Spinal cord (tissue), 10 donors: ENCODE results near the gene DDX25. TPM values are rescaled to one million over a fixed set of nuclear protein-coding genes. Genes with fewer than 3 reads are reported as not detected.

Experiments
- DNase-seq, 6 donors: peaks; one replicate each; pipeline versions ENCODE4 v3.0.0 to v3.0.0-alpha.2; 2013 to 2015; ENCODE audit warnings: low spot score in 6 of 6, low read depth in 4 of 6
- H3K27ac ChIP-seq: one replicate; pipeline ENCODE4 v1.5.1; 2013; ENCODE audit warnings: low read depth, low read length, control low read depth
- H3K27me3 ChIP-seq: one replicate; pipeline ENCODE4 v1.6.1; 2013; ENCODE audit warnings: low read length; ENCODE audit not compliant: control insufficient read depth, insufficient read depth
- H3K36me3 ChIP-seq: one replicate; pipeline ENCODE4 v1.6.1; 2013; ENCODE audit warnings: low read length; ENCODE audit not compliant: control insufficient read depth, insufficient read depth
- H3K4me1 ChIP-seq: one replicate; pipeline ENCODE4 v1.6.1; 2013; ENCODE audit warnings: low read length; ENCODE audit not compliant: control insufficient read depth, insufficient read depth
- H3K4me3 ChIP-seq: one replicate; pipeline ENCODE4 v1.5.1; 2013; ENCODE audit warnings: low read depth, low read length, control low read depth
- H3K9me3 ChIP-seq: one replicate; pipeline ENCODE4 v1.6.1; 2013; ENCODE audit warnings: low read length; ENCODE audit not compliant: control insufficient read depth, insufficient read depth
- WGBS: methylation state at CpG from one replicate; pipeline ENCODE4 v1.1.5; 2013; ENCODE audit warnings: missing lambda C conversion rate; ENCODE audit not compliant: insufficient coverage; 5-methylcytosine and 5-hydroxymethylcytosine counted together
- polyA plus RNA-seq, 2 donors: library from polyadenylated mRNA; unstranded; fragments of 120-200 nt; gene quantifications; one replicate each; pipeline ENCODE4 v1.2.1, GENCODE V29; 2013; ENCODE audit not compliant: insufficient read length in 2 of 2
- total RNA-seq, 2 donors: library from RNA; depleted of rRNA in 1 of 2; stranded (reverse); fragments of 120-200 nt in 1 of 2; fragments of >200 nt in 1 of 2; gene quantifications; one replicate each; pipeline versions ENCODE4 v1.2.3 to v1.2.4, GENCODE V29; 2013 to 2014
- donor health status: healthy.

The DDX25 gene
- total and polyA plus RNA-seq, 4 donors, result 13.6 to 42.3 (median 26.8) TPM

DNA sequence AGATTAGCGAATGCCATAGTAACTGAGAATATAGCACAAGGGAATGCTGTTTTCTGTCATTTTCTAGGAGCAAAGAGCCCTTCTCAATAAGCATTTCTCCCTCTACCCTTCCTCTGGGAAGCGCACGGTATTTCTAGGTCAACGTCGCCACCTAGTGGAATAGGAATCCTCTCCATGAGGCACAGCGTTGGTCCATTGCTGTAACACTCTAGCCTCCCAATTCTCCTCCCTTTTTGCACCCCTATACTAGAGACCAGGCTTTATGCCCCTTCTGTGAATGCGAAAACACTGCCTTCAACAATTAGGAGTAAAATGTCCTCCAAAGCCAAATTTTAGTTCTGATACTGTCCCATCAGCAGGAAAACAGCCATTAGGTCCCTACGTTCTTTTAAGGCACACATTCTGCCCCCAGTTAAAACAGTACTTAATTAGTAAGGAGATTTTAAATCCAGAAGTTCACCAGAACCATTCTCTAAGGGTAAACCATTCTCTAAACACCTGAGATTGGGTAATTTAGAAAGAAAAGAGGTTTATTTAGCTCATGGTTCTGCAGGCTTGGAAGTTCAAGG lies 29.7 kb upstream of the DDX25 start:
- Histone ChIP-seq H3K27ac (no peak overlapping the region), H3K4me3 (peak overlapping the region; percentile 6), H3K4me1 (peaks cover 4% of the 10 kb centered on the region), H3K27me3 (no peaks in the 10 kb centered on the region), H3K9me3 (no peaks in the 10 kb centered on the region), H3K36me3 (no peaks in the 10 kb centered on the region)
- 0% methylated on average over 7 of the region's 8 CpGs for WGBS
- peak; percentile 63 to 96 (median 74) for DNase-seq

GRCh38 chr11:125881291-125881690 lies 23.0 kb upstream of the DDX25 start:
- DNase-seq, result no peak
- 80% methylated on average over 1 of the region's 1 CpG for WGBS
- H3K36me3 ChIP-seq, result no peaks in the 10 kb centered on the region
- no peaks in the 10 kb centered on the region for H3K27me3 ChIP-seq
- H3K9me3 ChIP-seq, result no peaks in the 10 kb centered on the region
- H3K4me3 ChIP-seq, result no peak overlapping the region
- no peaks in the 10 kb centered on the region for H3K4me1 ChIP-seq
- H3K27ac ChIP-seq, result no peak overlapping the region

DNA sequence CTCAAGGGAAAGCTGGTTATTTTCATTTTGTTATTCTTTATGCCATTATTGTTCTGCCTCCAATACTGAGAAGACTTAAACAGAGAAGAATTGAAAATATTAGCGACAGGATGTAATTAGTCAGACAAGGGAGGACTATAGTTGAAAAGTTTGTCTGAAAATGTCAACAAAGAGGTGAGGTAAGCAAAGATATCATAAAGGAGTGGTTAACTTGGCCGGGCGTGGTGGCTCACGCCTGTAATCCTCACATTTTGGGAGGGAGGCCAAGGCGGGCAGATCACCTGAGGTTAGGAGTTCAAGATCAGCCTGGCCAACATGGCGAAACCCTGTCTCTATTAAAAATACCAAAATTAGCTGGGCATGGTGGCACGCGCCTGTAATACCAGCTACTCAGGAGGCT lies 20.9 kb upstream of the DDX25 start:
- Histone ChIP-seq H3K27me3 (no peaks in the 10 kb centered on the region), H3K36me3 (no peaks in the 10 kb centered on the region), H3K27ac (no peak overlapping the region), H3K4me1 (peaks cover 11% of the 10 kb centered on the region), H3K9me3 (no peaks in the 10 kb centered on the region), H3K4me3 (no peak overlapping the region)
- WGBS, result 84% methylated on average over 8 of the region's 8 CpGs
- DNase-seq, result no peak

GRCh38 chr11:125886997-125887372 lies 17.3 kb upstream of the DDX25 start:
- no peaks in the 10 kb centered on the region for H3K9me3 ChIP-seq
- H3K4me1 ChIP-seq, result peaks cover 13% of the 10 kb centered on the region
- H3K27me3 ChIP-seq, result no peaks in the 10 kb centered on the region
- DNase-seq, result peak in 4 of 6 donors; percentile 15 to 71 (median 43)
- H3K36me3 ChIP-seq, result no peaks in the 10 kb centered on the region
- WGBS, result 25% methylated on average over 24 of the region's 24 CpGs
- peak overlapping the region; percentile 92 for H3K27ac ChIP-seq
- peak overlapping the region; percentile 85 for H3K4me3 ChIP-seq

GRCh38 chr11:125887373-125888324 lies 16.7 kb upstream of the DDX25 start, which contains the start of gene HYLS1:
TSS of gene HYLS1 (plus strand) at chr11:125887668. CDS start at chr11:125899369, 11,701 bp downstream.
- Histone ChIP-seq H3K27me3 (no peaks in the 10 kb centered on the region), H3K27ac (peak within 1 kb of the TSS; percentile 92), H3K9me3 (no peaks in the 10 kb centered on the region), H3K4me1 (peaks cover 13% of the 10 kb centered on the region), H3K36me3 (no peaks in the 10 kb centered on the region), H3K4me3 (peak within 1 kb of the TSS; percentile 85)
- under 1% methylated on average over 89 of the region's 91 CpGs for WGBS
- peak; percentile 78 to 98 (median 90) for DNase-seq

GRCh38 chr11:125890447-125891100 lies 13.7 kb upstream of the DDX25 start:
- Histone ChIP-seq H3K27me3 (no peaks in the 10 kb centered on the region), H3K9me3 (no peaks in the 10 kb centered on the region), H3K4me1 (peaks cover 13% of the 10 kb centered on the region), H3K36me3 (peaks cover 3% of the 10 kb centered on the region), H3K27ac (no peak overlapping the region), H3K4me3 (no peak overlapping the region)
- 100% methylated on average over 1 of the region's 3 CpGs for WGBS
- no peak for DNase-seq

DNA sequence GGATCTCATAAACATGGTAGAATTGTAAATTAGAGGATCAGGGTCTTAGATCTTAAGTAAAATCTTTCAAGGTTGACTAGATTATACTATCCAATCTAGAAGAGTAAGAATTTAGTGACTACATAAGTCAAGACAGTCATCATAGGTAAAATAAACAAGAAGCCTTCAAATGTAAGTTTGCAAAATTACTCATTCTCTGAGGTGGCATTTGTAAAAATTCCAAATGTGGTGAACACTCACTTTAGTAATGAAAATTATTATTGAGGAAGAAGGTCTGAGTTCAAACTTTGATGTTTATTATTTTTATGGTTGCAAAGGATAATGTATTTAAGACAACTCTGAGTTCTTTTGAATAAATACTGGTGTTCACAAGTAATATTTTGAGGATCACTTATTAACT lies 12.2 kb upstream of the DDX25 start:
- H3K9me3 ChIP-seq, result no peaks in the 10 kb centered on the region
- no peak overlapping the region for H3K27ac ChIP-seq
- H3K4me1 ChIP-seq, result peaks cover 9% of the 10 kb centered on the region
- peaks cover 3% of the 10 kb centered on the region for H3K36me3 ChIP-seq
- no peak for DNase-seq
- H3K4me3 ChIP-seq, result no peak overlapping the region
- no peaks in the 10 kb centered on the region for H3K27me3 ChIP-seq

GRCh38 chr11:125892994-125893393 lies 11.3 kb upstream of the DDX25 start:
- H3K4me3 ChIP-seq, result no peak overlapping the region
- no peak for DNase-seq
- no peaks in the 10 kb centered on the region for H3K27me3 ChIP-seq
- peaks cover 6% of the 10 kb centered on the region for H3K4me1 ChIP-seq
- no peaks in the 10 kb centered on the region for H3K9me3 ChIP-seq
- H3K27ac ChIP-seq, result no peak overlapping the region
- H3K36me3 ChIP-seq, result peaks cover 3% of the 10 kb centered on the region

DNA sequence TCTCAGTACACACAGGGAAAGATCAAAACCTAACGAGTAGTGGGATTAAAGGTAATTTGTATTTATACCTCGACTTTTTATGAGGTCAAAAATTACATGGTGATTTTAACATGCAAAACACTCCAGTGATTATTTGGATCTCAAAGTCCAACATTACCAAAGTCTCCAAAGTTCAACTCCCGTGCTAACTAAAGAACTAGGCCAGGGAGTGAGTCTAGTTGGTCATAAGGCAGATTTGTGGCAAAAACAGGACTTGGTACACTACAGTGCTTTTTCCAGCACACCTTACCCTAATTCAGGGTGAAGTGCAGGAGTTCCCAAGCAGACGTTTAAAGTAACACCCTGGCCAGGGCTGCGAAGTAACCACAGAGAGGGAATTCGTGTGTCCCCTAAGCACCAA lies 2.4 kb upstream of the DDX25 start:
- H3K27me3 ChIP-seq, result no peaks in the 10 kb centered on the region
- H3K4me1 ChIP-seq, result peaks cover 16% of the 10 kb centered on the region
- H3K9me3 ChIP-seq, result no peaks in the 10 kb centered on the region
- peaks cover 10% of the 10 kb centered on the region for H3K36me3 ChIP-seq
- no peak for DNase-seq
- H3K27ac ChIP-seq, result no peak overlapping the region
- WGBS, result 72% methylated on average over 3 of the region's 6 CpGs
- H3K4me3 ChIP-seq, result no peak overlapping the region
